IPS-18a (cell line): Measurements from ENCODE around the gene GEMIN4.
"Not testable (repeated sequence)": the region's sequence is repeated elsewhere in the genome, so short reads cannot be mapped to it uniquely, and the experiment has no call there.

Experiments
- H3K27ac ChIP-seq: one replicate; pipeline ENCODE4 v1.5.1; 2013; ENCODE audit warnings: low read length
- H3K27me3 ChIP-seq: one replicate; pipeline ENCODE4 v1.6.1; 2013; ENCODE audit warnings: mild to moderate bottlenecking, low read length; ENCODE audit not compliant: control insufficient read depth, insufficient read depth
- H3K36me3 ChIP-seq: one replicate; pipeline ENCODE4 v1.6.1; 2013; ENCODE audit warnings: low read depth, low read length; ENCODE audit not compliant: control insufficient read depth
- H3K4me1 ChIP-seq: one replicate; pipeline ENCODE4 v1.6.1; 2013; ENCODE audit warnings: low read depth, low read length; ENCODE audit not compliant: control insufficient read depth
- H3K4me3 ChIP-seq: one replicate; pipeline ENCODE4 v1.5.1; 2013; ENCODE audit warnings: low read length
- H3K9ac ChIP-seq: one replicate; pipeline ENCODE4 v1.6.1; 2013; ENCODE audit warnings: mild to moderate bottlenecking, low read length, moderate library complexity
- H3K9me3 ChIP-seq: one replicate; pipeline ENCODE4 v1.6.1; 2013; ENCODE audit warnings: low read depth, low read length; ENCODE audit not compliant: control insufficient read depth

The GEMIN4 gene

DNA sequence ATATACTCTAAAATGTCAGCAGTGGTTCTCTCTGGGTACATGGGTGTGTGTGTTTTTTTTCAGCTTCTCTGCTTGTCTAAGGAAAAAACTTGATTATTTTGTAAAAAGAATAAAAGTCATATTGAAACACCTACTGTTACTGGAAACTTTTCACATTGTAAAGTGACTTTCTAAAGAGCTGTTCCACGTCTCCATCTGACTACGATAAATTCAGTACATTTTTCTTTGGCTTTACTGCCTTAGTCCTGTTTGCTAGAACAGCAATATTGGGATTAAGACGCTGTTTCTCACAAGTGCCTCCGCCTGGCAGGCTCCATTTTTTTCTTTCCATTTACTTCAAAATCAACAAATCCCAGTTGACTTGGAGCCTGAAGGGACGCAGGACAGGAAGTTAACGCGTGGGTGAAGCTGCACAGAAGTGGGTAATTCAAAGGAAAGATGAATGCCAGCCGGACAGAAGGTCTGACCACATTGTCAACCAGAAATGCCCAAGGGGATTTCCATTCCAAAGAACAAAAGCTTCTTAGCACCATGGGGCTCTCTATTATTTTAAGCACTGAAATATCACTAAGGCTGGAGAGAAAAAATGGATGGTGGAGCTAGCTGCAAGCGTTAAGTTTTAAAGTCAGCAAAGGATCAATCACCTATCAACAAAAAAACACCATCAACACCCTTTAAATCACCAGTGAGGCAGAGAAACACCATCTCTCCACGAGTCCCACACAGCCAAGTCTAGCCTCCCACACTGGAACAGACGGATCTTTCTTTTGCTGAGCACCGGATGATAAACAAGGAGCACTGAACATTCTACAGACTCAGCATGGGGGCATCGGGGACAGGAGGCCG is 21.6 kb upstream of the GEMIN4 start:
- H3K27me3 ChIP-seq: no peaks in the 10 kb centered on the region
- no peaks in the 10 kb centered on the region for H3K9me3 ChIP-seq
- no peaks in the 10 kb centered on the region for H3K4me1 ChIP-seq
- H3K36me3 ChIP-seq: peaks cover 85% of the 10 kb centered on the region
- H3K27ac ChIP-seq: no peak overlapping the region
- no peak overlapping the region for H3K4me3 ChIP-seq
- no peak overlapping the region for H3K9ac ChIP-seq

DNA sequence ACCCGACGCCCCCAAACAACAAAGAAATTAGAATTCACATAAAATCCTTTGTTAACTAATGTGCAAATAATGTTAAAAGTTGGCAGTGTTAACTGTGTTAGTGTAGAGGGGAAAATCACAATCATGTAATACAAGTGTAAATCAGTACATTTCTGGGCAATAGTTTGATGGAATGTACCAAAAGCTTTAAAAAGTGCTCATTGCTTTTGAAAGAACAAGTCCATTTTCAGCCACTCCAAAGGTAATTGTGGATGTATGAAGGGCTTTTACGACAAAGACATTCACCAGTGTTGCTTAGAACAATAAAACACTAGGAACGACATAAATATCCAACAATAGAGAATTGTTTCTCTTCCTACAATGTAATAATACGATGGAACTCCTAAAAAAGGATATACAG is 21.0 kb upstream of the GEMIN4 start:
- H3K9ac ChIP-seq: no peak overlapping the region
- H3K27me3 ChIP-seq: no peaks in the 10 kb centered on the region
- H3K27ac ChIP-seq: no peak overlapping the region
- no peaks in the 10 kb centered on the region for H3K4me1 ChIP-seq
- H3K9me3 ChIP-seq: no peaks in the 10 kb centered on the region
- peaks cover 78% of the 10 kb centered on the region for H3K36me3 ChIP-seq
- H3K4me3 ChIP-seq: no peak overlapping the region

- Histone ChIP-seq H3K36me3 (peaks cover 56% of the 10 kb centered on the region), H3K4me1 (no peaks in the 10 kb centered on the region), H3K9ac (no peak overlapping the region), H3K4me3 (no peak overlapping the region), H3K27me3 (no peaks in the 10 kb centered on the region), H3K27ac (no peak overlapping the region), H3K9me3 (no peaks in the 10 kb centered on the region)
Measured at GRCh38 chr17:767076-767475, 15.0 kb upstream of the GEMIN4 start.

GRCh38 chr17:760371-760770 is 8.3 kb upstream of the GEMIN4 start:
- no peaks in the 10 kb centered on the region for H3K27me3 ChIP-seq
- H3K36me3 ChIP-seq: peaks cover 38% of the 10 kb centered on the region
- H3K4me1 ChIP-seq: no peaks in the 10 kb centered on the region
- no peak overlapping the region for H3K4me3 ChIP-seq
- H3K9me3 ChIP-seq: no peaks in the 10 kb centered on the region
- H3K9ac ChIP-seq: no peak overlapping the region
- H3K27ac ChIP-seq: no peak overlapping the region

DNA sequence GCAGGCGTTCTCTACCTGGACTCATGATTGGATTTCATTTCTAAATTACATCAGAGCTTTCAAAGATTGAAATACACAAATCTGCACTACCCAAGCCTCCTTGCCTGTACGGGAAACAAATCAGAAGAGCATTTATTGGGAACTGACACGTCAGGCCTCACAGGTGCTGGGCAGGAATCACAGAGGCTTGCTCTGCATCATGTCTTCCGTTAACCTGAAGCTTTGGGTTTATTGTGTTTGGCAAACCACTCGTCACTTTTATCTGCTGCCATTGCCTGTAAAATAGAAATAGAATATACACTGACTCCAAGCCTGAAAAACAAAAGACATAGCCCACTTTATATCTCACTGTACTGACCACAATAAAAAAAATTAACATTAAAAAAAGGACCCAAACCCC is 7.9 kb upstream of the GEMIN4 start:
- no peaks in the 10 kb centered on the region for H3K27me3 ChIP-seq
- no peak overlapping the region for H3K9ac ChIP-seq
- H3K4me3 ChIP-seq: no peak overlapping the region
- no peaks in the 10 kb centered on the region for H3K9me3 ChIP-seq
- H3K27ac ChIP-seq: no peak overlapping the region
- H3K36me3 ChIP-seq: peaks cover 34% of the 10 kb centered on the region
- no peaks in the 10 kb centered on the region for H3K4me1 ChIP-seq

GRCh38 chr17:756010-756567 is 4.0 kb upstream of the GEMIN4 start:
- H3K9ac ChIP-seq, H3K27ac ChIP-seq, H3K4me1 ChIP-seq, H3K4me3 ChIP-seq, H3K27me3 ChIP-seq, H3K9me3 ChIP-seq: not testable (repeated sequence)
- H3K36me3 ChIP-seq: peaks cover 20% of the 10 kb centered on the region

GRCh38 chr17:755319-755961 is 3.4 kb upstream of the GEMIN4 start:
- H3K9me3 ChIP-seq, H3K9ac ChIP-seq, H3K4me3 ChIP-seq, H3K4me1 ChIP-seq, H3K27ac ChIP-seq, H3K27me3 ChIP-seq: not testable (repeated sequence)
- H3K36me3 ChIP-seq: peaks cover 17% of the 10 kb centered on the region

GRCh38 chr17:753418-753817 is 1.4 kb upstream of the GEMIN4 start:
- H3K27me3 ChIP-seq: no peaks in the 10 kb centered on the region
- H3K27ac ChIP-seq: no peak overlapping the region
- H3K9me3 ChIP-seq: no peaks in the 10 kb centered on the region
- no peaks in the 10 kb centered on the region for H3K4me1 ChIP-seq
- H3K36me3 ChIP-seq: peaks cover 5% of the 10 kb centered on the region
- no peak overlapping the region for H3K9ac ChIP-seq
- H3K4me3 ChIP-seq: no peak overlapping the region

DNA sequence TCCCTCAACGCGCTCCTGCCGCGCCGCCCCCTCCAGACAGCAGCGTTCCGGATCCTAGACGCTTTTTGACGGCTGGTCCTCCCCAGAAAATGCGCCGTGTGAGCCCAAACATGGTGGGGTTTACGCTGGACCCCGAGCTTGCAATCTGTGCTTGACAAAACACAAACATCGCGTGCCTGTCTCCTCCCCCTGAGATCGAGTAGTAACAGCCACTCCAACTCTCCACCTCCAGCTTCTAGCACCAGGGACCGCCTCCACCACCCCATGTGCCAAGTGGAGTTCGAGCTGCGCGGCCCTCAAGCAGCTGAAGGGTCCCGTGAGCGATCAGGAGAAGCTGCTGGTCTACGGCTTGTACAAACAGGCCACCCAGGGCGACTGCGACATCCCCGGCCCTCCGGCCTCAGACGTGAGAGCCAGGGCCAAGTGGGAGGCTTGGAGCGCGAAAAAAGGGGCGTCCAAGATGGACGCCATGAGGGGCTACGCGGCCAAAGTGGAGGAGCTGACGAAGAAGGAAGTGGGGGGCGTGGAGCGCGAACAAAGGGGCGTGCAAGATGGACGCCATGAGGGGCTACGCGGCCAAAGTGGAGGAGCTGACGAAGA is 656 bp upstream of the GEMIN4 start:
- Histone ChIP-seq H3K9me3 (no peaks in the 10 kb centered on the region), H3K27me3 (no peaks in the 10 kb centered on the region), H3K4me1 (no peaks in the 10 kb centered on the region), H3K27ac (no peak overlapping the region), H3K4me3 (peak overlapping the region; percentile 87), H3K9ac (peak overlapping the region; percentile 75), H3K36me3 (peaks cover 4% of the 10 kb centered on the region)

DNA sequence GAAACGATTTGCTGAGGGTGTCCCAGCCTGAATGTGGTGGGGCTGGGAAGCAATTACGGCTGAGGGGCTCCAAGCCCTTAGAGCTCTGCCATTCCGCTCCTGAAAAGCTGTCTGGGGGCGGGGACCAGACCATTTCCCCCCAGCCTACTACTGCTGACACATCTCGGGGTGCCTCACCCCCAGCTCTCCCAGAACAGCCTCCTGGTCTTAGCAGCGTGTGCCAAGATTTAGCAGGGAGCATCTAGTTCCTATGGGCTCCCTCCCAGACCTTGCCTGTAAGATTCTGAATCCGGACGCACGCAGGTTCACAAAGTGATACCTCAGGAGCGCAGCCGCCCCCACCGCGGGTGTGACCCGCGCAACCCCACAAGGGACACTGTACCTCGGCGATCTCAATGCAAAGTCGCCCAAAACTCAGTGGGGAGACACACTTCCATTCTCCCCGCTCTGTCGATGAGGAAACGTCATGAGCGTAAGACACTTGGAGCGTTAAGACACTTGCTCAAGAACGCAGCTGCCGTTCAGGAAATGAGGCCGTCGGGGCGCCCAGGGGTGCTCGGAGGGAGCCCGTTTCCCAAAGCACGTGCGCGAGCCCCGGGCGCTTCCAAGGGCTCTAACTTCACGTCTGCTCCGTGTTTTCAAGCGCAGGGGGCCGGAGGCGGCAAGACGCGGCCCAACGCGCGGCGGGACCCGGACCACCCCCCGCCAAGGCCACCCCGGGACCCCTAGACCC is 629 bp downstream of the GEMIN4 start:
- Histone ChIP-seq H3K9me3 (no peaks in the 10 kb centered on the region), H3K27ac (no peak overlapping the region), H3K4me1 (no peaks in the 10 kb centered on the region), H3K36me3 (peaks cover 17% of the 10 kb centered on the region), H3K27me3 (no peaks in the 10 kb centered on the region), H3K9ac (peak overlapping the region; percentile 77), H3K4me3 (peak overlapping the region; percentile 87)

GRCh38 chr17:750431-751037 is 1.5 kb downstream of the GEMIN4 start:
- H3K4me3 ChIP-seq: peak overlapping the region; percentile 87
- H3K36me3 ChIP-seq: peaks cover 25% of the 10 kb centered on the region
- no peaks in the 10 kb centered on the region for H3K9me3 ChIP-seq
- H3K27me3 ChIP-seq: no peaks in the 10 kb centered on the region
- H3K4me1 ChIP-seq: no peaks in the 10 kb centered on the region
- no peak overlapping the region for H3K27ac ChIP-seq
- no peak overlapping the region for H3K9ac ChIP-seq
